ENCODE data around the gene ARHGAP15. TPM values are rescaled to one million over a fixed set of nuclear protein-coding genes. Genes with fewer than 3 reads are reported as not detected.
A peak's percentile ranks its signal among the peaks of the same experiment; 100 is the strongest.

ARHGAP15 gene
- total and polyA plus RNA-seq, 2 donors (not counting 1 experiment from before 2014, with no cell fraction given): 0.07 TPM; not detected in 1

DNA sequence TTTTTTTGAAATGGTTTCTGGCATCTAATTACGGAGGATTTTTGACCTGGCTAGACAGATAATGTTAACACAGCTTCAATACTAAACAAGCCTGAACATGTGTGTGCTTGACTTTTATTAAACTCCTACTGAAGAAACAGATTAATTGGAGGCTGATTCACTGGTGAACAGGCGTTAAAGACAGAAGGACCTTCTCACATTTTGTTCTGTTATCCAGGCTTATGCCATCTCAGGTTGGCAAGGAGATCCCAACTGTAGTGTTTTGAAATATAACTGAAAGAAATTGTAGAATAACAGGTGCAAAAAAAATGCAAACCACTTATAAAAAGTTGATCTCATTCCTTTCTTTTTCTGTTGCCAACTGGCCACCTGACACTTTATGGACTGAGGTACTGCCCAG lies 269.6 kb downstream of the ARHGAP15 start:
- Histone ChIP-seq H3K9ac (ENCODE audit: insufficient read depth, low read length) (no peak overlapping the region), H3K4me3 (replicated peaks in 1 of 4; ENCODE audit: control extremely low read depth in 1 of 4, insufficient read depth in 1 of 4, low read depth in 3 of 4, low read length in 4 of 4) (peak overlapping the region in 3 of 4 experiments; percentile 0 to 30 (median 27)), H3K4me1 (ENCODE audit: control insufficient read depth, extremely low read depth, insufficient read depth, low read length) (peaks cover 2% of the 10 kb centered on the region), H3K4me2 (ENCODE audit: extremely low read depth, insufficient read depth, low read length) (peak overlapping the region; percentile 71), H3K36me3 (ENCODE audit: control insufficient read depth, insufficient read depth, low read length) (no peaks in the 10 kb centered on the region), H3K27me3 (ENCODE audit: control insufficient read depth, insufficient read depth, low read length) (no peaks in the 10 kb centered on the region), H3K27ac (ENCODE audit: insufficient read depth, low read length) (no peak overlapping the region), H2AFZ (ENCODE audit: low read length) (no peak overlapping the region), H4K20me1 (ENCODE audit: control insufficient read depth, extremely low read depth, insufficient read depth, low read length) (no peaks in the 10 kb centered on the region), H3K9me3 (ENCODE audit: control insufficient read depth, insufficient read depth, low read depth, low read length) (no peaks in the 10 kb centered on the region), H3K79me2 (ENCODE audit: control insufficient read depth, insufficient read depth, low read length) (no peaks in the 10 kb centered on the region)
- TF ChIP-seq EZH2 (IDR thresholded peaks at IDR 0.05; ENCODE audit: low read length, missing control alignments): no peak
- TF ChIP-seq, protein P1, sequence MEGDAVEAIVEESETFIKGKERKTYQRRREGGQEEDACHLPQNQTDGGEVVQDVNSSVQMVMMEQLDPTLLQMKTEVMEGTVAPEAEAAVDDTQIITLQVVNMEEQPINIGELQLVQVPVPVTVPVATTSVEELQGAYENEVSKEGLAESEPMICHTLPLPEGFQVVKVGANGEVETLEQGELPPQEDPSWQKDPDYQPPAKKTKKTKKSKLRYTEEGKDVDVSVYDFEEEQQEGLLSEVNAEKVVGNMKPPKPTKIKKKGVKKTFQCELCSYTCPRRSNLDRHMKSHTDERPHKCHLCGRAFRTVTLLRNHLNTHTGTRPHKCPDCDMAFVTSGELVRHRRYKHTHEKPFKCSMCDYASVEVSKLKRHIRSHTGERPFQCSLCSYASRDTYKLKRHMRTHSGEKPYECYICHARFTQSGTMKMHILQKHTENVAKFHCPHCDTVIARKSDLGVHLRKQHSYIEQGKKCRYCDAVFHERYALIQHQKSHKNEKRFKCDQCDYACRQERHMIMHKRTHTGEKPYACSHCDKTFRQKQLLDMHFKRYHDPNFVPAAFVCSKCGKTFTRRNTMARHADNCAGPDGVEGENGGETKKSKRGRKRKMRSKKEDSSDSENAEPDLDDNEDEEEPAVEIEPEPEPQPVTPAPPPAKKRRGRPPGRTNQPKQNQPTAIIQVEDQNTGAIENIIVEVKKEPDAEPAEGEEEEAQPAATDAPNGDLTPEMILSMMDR (conservative IDR thresholded peaks at IDR 0.05 in 1 of 2, IDR thresholded peaks at IDR 0.05 in 1 of 2; ENCODE audit: low read depth in 1 of 2, low read length in 2 of 2): no peak
- DNase-seq (ENCODE audit: low read depth in 2 of 2): peak in 1 of 2 donors; percentile 11

DNA sequence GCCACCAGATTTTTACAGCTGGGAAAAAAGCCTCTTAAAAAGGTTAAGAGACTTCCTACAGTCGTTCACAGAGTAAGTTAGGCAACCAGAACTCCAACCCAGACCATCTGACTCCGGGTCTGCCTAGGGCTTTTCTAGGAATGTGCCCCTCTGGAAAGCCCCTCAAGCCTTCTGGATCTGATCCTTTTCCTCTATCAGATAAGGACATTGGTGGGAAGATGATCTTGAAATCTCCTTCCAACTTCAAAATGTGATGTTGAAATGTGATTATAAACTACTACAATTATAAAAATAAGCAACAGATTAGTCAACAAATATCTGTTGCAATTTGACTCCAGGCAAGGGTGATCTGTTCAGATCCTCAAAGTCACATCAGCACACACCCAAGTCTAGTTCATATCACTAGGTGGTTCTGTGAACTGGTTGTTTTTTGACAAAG lies 270.4 kb downstream of the ARHGAP15 start:
- peak overlapping the region; percentile 8 for H2AFZ ChIP-seq (ENCODE audit: low read length)

DNA sequence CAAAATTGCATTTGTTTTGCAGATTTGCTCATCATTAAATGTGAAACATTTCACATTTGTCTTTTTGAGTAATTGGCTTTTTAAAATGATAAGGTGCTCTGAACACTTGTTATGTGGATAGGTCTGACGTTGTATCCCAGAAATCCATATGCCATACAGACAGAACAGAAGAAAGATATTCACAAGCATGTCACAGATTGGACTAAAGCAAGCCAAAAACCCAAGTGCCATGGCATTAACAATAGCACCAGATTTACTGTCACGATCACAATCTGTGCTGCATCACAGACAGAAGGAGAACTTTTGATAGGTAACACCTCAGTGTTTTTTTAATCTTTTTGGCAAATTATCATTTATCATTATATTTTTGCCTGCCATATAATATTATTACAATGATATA lies 272.6 kb downstream of the ARHGAP15 start:
- H2AFZ ChIP-seq (ENCODE audit: low read length): no peak overlapping the region
- no peaks in the 10 kb centered on the region for H4K20me1 ChIP-seq (ENCODE audit: control insufficient read depth, extremely low read depth, insufficient read depth, low read length)
- H3K4me1 ChIP-seq (ENCODE audit: control insufficient read depth, extremely low read depth, insufficient read depth, low read length): peaks cover 2% of the 10 kb centered on the region
- no peaks in the 10 kb centered on the region for H3K79me2 ChIP-seq (ENCODE audit: control insufficient read depth, insufficient read depth, low read length)
- no peak overlapping the region for H3K9ac ChIP-seq (ENCODE audit: insufficient read depth, low read length)
- no peak overlapping the region for H3K4me2 ChIP-seq (ENCODE audit: extremely low read depth, insufficient read depth, low read length)
- H3K4me3 ChIP-seq (replicated peaks in 1 of 4; ENCODE audit: control extremely low read depth in 1 of 4, insufficient read depth in 1 of 4, low read depth in 3 of 4, low read length in 4 of 4): no peak overlapping the region
- H3K27ac ChIP-seq (ENCODE audit: insufficient read depth, low read length): no peak overlapping the region
- TF ChIP-seq, protein P1 (conservative IDR thresholded peaks at IDR 0.05 in 1 of 2, IDR thresholded peaks at IDR 0.05 in 1 of 2; ENCODE audit: low read depth in 1 of 2, low read length in 2 of 2): no peak
- TF ChIP-seq EZH2 (IDR thresholded peaks at IDR 0.05; ENCODE audit: low read length, missing control alignments): no peak
- H3K36me3 ChIP-seq (ENCODE audit: control insufficient read depth, insufficient read depth, low read length): no peaks in the 10 kb centered on the region
- no peak for DNase-seq (ENCODE audit: low read depth in 2 of 2)
- H3K27me3 ChIP-seq (ENCODE audit: control insufficient read depth, insufficient read depth, low read length): no peaks in the 10 kb centered on the region
- no peaks in the 10 kb centered on the region for H3K9me3 ChIP-seq (ENCODE audit: control insufficient read depth, insufficient read depth, low read depth, low read length)

More for the DNA sequence above, 270.4 kb downstream of the ARHGAP15 start:
- no peaks in the 10 kb centered on the region for H3K27me3 ChIP-seq (ENCODE audit: control insufficient read depth, insufficient read depth, low read length)
- no peak overlapping the region for H3K4me3 ChIP-seq (replicated peaks in 1 of 4; ENCODE audit: control extremely low read depth in 1 of 4, insufficient read depth in 1 of 4, low read depth in 3 of 4, low read length in 4 of 4)
- peak in 1 of 2 donors; percentile 19 for DNase-seq (ENCODE audit: low read depth in 2 of 2)
- H3K9ac ChIP-seq (ENCODE audit: insufficient read depth, low read length): no peak overlapping the region
- H3K27ac ChIP-seq (ENCODE audit: insufficient read depth, low read length): no peak overlapping the region
- no peaks in the 10 kb centered on the region for H3K9me3 ChIP-seq (ENCODE audit: control insufficient read depth, insufficient read depth, low read depth, low read length)
- no peaks in the 10 kb centered on the region for H3K36me3 ChIP-seq (ENCODE audit: control insufficient read depth, insufficient read depth, low read length)
- H3K4me1 ChIP-seq (ENCODE audit: control insufficient read depth, extremely low read depth, insufficient read depth, low read length): peaks cover 2% of the 10 kb centered on the region
- TF ChIP-seq, protein P1 (conservative IDR thresholded peaks at IDR 0.05 in 1 of 2, IDR thresholded peaks at IDR 0.05 in 1 of 2; ENCODE audit: low read depth in 1 of 2, low read length in 2 of 2): no peak
- TF ChIP-seq EZH2 (IDR thresholded peaks at IDR 0.05; ENCODE audit: low read length, missing control alignments): no peak
- no peak overlapping the region for H3K4me2 ChIP-seq (ENCODE audit: extremely low read depth, insufficient read depth, low read length)
- H3K79me2 ChIP-seq (ENCODE audit: control insufficient read depth, insufficient read depth, low read length): no peaks in the 10 kb centered on the region
- H4K20me1 ChIP-seq (ENCODE audit: control insufficient read depth, extremely low read depth, insufficient read depth, low read length): no peaks in the 10 kb centered on the region

Measured in fibroblast of lung (primary cell).